HG03460 (cell line): ENCODE measurements around the gene CTBP1.

ENCODE experiments used
- ATAC-seq: cut with Tn5 transposase; IDR thresholded peaks from one replicate; pipeline ENCODE4 v1.9.1; 2021; ENCODE audit not compliant: unreplicated experiment

CTBP1 gene

DNA sequence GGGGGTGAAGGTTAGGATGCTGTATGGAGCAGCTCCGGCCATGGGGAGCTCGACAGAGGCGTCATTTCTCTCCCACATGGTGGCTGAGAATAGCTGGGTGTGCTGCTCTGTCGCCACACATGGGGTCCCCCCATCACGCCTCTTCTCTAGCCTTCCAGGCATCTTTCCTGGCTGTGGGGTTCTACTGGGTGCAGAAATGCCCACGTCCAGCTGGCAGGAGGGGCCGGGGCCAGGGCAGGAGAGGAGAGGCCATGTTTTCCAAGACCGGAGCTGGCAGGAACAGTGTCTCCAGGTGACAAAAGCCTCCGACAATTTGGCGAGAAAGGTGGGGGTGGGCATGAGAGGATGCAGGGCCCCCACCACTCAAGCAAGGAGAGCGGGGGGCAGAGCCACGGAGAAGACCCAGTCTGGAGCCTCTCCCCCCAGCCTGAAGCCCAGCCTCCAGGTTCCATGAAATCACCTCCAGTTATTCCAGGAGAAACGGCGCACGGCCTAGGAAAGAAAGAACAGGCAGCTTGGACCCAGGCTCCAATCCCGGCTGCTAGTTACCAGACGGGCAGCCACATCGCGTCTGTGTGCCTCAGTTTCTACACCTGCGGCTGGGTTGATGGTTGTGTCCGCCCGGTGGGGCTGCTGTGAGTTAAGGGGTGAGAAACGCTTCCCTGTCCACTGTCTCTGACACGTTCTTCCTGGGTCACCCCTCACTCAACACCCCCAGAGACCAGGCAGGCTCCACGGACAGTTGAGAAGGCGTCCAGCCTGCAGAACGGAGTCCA is 49.2 kb downstream of the CTBP1 start:
- ATAC-seq: no peak

GRCh38 chr4:1198098-1198844 is 50.7 kb downstream of the CTBP1 start:
- no peak for ATAC-seq

- no peak for ATAC-seq
These were observed 52.3 kb downstream of the CTBP1 start for GRCh38 chr4:1196421-1197183.

DNA sequence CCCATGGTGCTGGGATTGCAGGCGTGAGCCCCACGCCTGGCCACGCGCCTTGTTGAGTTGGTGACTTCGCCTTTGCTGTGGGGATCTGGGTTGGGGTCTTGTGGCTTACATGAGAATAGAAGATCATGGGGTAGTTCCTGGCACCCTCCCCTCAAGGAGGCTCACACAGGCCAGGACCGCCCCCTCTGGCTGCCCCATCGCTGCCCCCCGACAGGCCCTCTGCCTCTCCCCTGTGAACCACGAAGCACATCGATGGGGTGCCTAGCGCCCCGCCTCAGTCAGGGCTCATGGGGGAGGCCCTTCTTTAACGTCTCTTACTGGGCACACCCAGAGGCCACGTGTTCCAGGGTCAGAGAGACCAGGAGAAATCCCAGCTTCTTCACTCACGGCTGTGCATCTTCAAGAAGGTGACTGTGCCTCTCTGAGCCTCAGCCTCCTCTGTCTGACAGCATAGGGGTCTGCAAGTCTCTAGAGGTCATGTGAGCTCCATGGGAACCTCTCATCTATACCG is 53.0 kb downstream of the CTBP1 start:
- ATAC-seq: no peak

DNA sequence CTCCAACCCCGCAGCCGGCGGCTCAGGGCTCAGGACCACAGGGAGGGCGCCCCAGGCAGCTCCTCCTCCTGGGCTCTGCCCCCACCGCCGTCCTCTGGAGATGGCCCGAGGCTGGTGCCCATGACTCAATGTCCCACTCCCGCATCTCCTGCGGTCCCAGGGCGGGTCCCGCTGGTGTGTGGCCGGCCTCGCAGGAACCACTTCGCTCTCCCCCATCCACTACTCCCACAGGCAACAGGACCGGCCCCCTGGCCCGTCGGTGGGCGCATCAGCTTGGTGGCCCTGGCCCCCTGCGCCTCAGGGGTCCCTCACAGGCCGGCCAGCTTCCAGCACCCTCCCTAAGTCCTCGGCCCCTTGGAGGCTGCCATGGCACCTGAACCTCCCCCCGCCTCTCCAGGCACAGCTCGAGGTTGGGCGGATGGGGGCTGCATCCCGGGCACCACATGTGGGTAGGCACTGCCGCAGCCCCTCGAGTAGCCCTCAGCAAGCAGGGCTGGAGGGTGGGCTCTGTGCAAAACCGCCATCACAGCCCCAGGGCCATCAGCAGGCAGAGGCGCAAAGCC is 53.7 kb downstream of the CTBP1 start:
- no peak for ATAC-seq

DNA sequence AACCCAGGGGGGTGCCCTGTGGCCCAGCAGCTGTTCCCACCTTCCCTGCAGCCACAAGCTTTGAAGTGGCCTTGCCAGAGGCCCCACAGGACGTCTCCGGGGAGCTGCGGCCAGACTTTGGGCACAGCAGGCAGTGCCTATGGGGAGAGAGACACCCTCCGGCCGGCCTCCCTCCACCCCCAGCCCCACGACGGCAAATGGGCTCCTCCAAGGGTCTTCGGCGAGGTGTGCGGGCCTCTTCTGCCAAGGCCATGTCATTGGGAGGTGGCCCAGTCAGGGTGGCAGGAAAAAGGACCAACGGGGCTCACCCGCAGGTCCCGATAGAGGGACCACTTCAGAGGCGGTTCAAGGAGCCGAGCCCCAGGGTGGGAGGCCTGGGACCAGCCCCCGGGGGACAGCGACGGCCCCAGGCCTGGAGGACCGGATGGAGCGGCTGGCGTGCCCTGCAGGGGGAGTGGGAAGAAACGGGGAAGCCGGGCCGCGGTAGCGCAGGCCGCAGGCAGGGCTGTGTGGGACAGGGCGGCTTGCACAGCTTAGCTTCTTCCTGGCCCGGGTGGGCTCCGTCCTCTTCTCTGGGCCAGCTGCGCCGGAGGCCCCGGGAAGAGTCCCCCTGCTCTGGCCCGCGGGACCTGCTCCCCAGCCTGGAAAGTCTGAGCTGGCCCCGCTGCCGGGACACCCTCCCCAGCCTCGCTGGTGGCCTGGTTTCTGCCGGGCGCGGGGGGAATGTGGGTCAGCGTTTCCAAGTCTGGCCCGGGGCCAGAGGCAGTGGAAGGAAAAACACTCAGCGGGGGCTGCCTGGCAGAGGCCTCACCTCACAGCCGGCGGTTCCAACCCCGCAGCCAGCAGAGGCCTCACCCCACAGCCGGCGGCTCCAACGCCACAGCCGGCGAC is 54.7 kb downstream of the CTBP1 start:
- ATAC-seq: no peak

- no peak for ATAC-seq
These were observed 55.5 kb downstream of the CTBP1 start for GRCh38 chr4:1193206-1194009.

DNA sequence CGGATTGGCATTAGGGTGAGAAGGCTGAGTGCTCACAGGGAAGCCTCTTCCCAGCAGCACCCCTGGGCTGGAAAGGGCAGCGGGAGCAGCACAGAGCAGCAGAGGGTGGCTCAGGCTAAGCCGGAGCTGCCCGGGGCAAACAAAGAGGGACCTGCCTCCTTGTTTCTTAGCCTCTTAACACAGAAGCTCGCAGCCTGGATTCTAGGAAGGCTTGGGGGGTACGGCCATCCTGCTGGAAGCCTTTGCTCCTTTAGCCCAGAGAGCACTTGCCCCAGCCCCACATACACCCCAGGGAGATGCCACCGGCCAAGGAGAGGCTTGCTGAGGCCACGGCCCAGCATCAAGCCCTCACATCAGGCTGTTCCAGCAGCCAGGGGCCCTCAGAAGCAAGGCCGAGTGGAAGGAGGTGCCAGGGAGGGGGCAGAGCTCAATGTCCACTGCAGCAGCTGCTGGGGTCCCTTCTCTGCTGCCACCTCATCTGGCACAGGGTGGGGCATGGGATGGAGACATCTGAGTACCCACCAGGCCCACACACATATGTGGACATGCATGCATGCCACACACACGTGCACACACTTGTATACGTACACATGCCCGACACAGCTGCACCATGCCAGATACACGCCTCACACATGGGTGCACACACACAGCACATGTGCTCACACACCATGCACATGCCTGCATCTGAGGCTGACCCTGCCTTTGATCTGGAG is 56.3 kb downstream of the CTBP1 start:
- ATAC-seq: no peak

DNA sequence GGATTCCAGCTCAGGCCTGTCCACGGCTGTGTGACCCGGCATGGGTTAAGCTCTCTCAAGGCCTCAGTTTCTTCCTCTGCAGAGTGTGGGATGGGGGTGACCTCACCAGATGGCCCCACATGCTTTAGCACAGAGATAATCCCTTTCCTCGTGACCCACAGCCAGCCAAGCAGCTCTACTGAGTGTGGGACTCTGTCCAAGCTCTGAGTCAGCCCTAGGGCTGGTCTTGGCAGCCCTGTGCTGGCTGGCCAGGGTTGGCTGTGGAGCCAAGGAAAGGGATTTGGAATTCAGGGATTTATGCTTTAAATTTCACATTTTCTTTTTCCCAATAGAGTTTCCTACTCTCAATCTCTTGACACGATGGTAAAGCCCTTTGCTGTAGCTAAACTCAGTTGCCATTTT is 56.8 kb downstream of the CTBP1 start:
- no peak for ATAC-seq

DNA sequence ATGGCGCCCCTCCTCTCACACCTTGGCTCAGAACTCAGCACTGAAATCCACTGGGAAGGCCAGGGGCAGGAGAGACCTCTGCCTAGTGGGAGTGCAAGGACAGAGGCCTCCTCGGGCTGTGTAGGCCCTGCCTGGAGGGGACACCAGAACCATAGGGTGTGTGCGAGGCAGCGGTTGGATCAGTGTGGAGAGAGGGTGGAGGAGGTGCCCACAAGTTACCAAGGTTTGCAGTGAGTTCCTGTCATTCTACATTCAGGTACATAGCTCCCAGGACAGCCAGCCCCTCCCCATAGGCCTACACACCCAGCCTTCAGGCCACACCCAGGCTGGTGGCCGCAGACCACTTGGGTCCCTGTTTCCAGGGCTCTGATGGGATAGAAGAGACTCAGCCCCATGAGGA is 57.3 kb downstream of the CTBP1 start:
- no peak for ATAC-seq

GRCh38 chr4:1187182-1187581 is 61.7 kb downstream of the CTBP1 start:
- no peak for ATAC-seq

- peak; percentile 78 for ATAC-seq
These were observed 64.8 kb downstream of the CTBP1 start for GRCh38 chr4:1183985-1184773.

GRCh38 chr4:1182313-1182712 is 66.6 kb downstream of the CTBP1 start:
- no peak for ATAC-seq

GRCh38 chr4:1180663-1181062 is 68.3 kb downstream of the CTBP1 start:
- ATAC-seq: no peak

- no peak for ATAC-seq
These were observed 69.0 kb downstream of the CTBP1 start for GRCh38 chr4:1179976-1180375.

DNA sequence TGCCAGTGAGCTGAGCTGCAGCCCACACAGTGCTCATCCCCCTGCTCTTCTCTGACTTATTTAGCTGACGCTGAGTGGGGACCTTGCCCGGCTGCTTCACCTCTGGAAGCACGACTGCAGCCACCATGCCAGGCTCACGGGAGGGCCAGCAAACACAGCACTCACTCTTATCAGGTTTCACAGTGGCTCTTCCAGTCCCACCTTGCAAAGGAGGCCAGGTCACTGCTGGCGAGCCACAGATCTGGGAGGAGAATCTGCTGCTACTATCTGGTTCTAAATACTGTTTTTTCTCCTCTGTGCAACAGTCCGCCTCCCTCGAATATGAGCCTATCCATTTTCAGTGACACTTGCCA is 69.9 kb downstream of the CTBP1 start:
- ATAC-seq: no peak

DNA sequence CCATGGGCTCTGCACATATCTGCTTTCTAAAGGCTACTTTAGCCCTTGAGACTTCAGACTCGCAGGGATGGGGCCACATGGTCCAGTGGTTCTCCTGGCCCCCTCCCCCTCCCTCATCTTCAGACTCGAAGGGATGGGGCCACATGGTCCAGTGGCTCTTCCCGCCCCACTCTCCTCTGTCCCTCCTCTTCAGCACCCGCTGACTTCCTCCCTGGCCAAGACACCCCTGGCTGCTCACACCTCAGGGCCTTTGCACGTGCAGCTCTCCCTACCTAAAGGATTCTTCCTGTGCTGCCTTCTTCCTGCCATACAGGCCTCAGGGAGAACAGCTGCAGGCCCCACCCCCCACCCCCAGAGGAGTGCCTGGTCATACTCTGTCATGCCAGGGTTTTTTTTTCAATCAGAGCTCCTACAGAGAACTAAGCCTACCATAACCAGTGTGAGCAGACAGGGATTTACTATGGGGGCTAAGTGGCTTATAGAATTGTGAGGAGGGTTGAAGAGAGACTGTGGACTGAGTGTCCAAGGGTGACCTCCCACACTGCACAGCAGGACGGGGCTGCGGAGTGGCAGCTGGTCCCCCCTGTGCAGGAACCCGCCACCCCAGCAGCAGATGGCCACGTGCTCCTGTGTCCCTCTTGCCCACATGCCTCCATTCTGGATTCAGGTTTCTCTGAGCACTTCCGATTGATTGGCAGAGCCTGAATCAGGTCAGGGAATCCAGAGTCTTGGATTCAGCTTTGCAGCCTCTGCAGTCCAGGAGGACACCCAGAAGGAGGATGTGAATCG is 70.4 kb downstream of the CTBP1 start:
- no peak for ATAC-seq
